ENCODE data around the gene PPL.

Gene PPL

DNA sequence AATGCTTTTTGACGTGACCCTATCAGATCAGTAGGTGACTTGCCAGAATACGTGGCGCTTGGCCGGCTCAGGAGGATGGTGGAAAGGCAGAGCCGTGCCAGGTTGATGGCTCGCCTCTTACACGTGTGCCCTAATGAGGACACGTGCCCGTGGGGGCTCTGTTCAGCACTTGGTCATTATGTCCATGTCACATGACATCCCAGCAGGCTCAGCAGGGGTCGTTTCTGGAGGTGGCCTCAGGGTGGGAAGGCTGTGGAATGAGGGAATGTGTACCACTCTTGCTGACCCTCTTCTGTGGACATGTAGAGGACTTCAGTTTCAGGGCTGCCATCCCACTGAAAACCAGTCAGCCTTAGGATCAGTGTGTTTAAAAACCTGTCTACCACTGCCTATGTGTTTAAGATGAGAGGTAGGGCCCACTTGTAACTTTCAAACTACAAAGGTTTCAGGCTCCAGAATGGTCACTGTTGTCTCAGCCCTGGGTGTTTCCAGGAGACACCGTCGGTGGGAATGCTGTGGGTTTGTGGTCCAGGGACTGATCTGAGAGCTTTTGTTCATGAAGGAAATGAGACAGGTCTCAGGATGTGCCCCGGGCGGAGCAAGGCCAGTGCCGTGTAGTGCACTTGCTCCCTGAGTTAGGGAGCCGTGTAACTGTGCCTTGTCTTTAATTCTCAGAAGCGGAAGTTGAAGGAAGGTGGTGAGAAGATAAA, 77.6 kb downstream of the PPL start:
- DNase-seq, result no peak

DNA sequence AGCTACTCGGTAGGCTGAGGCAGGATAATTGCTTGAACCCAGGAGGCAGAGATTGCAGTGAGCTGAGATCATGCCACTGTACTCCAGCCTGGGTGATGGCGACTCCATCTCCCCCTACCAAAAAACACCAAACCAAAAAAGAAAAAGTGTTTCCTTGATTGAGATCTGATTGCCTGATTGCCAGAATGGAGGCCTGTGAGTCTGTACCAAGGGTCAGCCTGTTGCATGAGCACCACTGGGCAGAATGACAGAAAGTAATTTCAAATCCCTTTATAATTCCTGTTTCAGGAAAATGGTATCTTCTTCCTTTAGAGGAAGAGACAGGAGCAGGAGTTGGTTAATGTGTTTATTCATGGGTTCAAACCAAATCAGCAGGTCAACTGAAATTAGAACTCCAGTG, 81.1 kb downstream of the PPL start:
- no peak for DNase-seq

DNA sequence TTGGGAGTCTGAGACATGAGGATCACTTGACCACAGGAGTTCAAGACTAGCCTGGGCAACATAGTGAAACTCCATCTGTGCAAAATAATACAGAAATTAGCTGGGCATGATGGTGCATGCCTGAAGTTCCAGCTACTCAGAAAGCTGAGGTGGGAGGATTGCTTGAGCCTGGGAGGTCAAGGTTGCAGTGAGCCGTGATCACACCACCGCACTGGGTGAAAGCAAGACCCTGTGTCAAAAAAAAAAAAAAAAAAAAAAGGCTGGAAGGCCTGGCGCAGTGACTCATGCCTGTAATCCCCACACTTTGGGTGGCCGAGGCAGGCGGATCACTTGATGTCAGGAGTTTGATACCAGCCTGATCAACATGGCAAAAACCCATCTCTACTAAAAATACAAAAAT, 81.6 kb downstream of the PPL start:
- no peak for DNase-seq

DNA sequence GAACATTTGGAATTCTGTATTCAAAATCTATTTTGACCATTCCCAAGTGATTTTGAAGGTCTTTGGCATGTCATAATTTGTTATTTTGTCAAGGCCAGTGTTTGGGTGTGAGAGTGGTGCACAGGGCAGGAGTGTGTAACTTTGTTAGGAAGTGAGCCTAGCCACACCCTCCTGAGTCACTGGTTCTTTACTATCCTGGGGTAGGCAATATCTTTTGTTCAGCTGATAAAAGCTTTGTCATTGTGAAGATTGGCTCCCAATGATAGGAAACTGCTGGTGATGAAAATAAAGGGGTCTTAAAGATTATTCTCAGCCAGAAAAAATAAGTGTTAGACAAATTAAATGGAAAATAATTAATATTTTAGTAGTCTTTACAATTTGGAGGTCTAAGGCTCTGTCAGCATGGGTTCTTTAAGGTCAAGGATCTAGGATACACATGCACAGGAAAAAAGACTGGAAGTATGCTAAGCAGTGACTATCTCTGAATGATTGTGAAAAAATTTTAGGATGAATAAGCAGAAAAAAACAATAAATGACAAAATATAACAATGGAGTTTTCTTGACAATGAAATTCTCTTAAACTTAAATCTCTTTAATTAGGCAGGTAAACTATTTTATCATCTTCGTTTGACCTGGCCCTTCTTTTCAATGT, 84.6 kb downstream of the PPL start:
- DNase-seq, result no peak

DNA sequence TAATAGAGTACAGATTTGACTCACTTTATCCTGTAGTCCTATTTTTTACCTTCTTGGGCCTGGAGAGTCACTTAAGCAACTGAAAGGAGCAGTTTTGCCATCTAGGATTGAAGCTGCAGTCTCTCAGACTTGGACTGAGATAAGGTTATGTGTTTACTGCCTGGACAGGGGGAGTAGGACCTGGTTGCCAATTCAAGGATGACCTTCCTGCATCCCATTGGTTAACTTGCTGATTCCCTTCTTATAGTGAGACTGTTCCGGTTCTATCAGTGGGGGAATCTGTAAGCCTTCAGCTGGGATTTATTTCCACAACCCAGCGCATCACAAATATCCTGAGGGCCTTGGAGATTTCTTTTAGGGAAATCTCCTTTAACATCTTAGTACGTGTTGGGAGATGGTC, 86.7 kb downstream of the PPL start:
- no peak for DNase-seq

DNA sequence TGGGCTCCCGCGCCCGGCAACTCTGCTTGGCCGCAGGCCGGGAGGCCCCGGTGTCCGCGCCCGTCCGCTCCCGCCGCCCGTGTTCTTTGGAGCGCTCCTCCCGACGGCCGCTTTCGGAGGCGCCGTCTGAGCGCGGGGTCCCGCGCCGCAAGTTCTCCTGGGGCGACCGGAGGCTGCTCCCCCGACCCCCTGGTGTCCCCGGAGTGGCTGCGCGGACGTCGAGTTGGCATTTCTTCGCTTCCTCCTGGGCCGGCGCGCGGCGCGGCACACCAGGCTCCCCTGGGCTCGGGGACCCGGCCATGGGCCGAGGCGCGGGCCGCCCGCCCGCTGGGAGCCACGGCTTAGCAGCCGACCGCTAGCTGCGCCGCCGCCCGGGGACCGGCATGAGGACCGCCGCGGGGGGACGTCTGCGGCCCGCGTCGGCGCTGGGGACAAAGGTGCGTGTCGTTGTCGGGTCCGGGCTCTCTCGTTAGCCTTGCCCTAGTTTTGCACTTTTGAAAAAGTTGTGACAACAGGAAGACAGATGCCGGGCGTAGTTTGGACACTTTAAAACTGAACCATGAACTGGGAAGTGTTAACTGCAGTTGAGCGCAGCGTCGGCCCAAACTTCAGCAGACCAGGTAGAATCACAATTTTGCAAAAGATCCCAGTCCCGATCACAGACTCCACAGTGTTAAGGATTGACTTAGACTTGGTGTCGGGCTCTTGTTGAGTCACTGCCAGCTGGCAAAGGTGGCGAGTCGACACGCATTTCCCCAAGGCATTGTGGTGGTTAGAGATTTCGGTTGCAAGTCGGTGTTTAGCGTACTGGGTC, 89.0 kb downstream of the PPL start:
- DNase-seq, result no peak

DNA sequence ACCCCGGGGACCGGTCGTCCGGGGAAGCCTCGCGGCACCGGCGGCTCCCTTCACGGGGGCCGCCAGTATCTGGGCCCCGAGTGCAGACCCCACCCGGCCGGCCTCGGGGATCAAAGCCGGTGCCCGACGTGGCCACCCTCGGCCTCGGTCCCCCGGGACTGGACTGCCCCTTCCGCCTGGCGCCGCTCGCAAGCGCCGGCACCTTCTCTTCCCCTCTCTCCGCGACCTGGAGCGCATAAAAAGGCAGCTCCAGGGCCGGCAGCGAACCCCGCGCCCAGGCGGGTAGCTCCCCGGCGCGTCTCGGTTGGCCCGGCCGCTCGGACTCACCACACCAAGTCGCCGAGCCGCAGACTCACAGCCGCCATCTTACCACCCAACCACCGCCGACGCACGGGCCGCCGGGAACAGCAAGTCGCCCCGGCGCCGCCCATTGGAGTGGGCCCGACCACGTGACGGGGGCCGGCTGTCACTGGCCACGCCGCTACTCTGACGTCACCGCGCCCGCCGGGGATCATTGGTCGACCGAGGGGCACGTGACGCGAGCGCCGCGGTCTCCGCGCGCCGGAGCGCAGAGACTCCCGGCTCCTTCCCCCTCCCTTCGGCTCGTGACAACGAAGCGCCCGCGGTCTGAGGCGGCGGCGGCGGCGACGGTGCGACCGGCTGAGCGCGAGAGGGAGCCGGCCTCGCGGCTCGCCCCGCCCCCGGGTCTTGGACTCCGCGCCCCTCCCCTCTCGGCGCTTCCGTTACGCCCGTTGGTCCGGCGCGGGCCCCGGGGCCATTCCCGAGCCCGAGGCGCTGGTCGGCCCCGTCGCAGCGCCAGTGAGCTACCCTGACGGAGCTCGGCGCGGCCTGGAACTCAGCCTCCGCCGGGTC, 89.8 kb downstream of the PPL start, which contains the start of the genes GLYR1 and UBN1:
GLYR1 (minus strand) TSS at position 388 of the 873 bp plus-strand sequence; CDS start at position 365, 23 bp downstream.
UBN1 (plus strand) TSS at position 581 of the 873 bp plus-strand sequence. CDS start 5,437 bp downstream, outside the sequence.
- DNase-seq, result peak; percentile 87

DNA sequence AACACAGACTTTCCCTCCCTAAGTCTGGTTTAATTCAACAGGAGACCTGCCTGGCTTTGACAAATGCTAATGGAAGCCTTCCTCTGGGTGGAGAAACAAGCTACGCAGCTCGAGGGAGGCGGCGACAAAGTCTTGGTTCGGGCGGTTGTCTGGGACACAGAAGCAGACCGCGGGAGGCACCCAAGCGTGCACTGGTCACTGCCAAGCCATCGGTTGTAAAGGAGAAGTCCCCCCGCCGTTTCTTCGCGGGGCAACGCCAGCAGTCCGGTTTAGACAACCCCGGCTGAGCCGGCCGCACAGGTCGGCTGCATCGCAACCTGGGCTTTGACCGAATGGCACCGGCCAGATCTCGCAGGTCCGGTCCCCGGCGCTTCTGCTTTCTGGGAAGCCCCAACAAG, 90.4 kb downstream of the PPL start:
- DNase-seq, result no peak

DNA sequence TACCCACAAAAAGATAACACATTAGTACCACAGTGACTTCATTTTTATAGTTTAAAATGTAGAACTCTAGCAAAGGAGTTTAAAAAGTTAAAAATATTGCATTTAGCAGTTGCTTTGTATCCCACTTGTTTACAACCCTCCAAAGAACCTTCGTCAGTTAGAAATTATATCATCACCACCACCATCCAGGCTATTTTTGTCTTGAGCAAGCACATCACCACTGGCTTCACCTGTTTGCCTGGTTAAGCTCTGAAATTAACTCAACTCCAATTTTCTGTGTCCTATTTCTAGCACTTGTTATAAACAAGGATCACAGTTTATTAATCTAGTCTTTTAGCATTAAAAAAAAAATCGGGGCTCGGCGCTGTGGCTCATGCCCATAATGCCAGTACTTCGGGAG, 96.0 kb downstream of the PPL start:
- no peak for DNase-seq

DNA sequence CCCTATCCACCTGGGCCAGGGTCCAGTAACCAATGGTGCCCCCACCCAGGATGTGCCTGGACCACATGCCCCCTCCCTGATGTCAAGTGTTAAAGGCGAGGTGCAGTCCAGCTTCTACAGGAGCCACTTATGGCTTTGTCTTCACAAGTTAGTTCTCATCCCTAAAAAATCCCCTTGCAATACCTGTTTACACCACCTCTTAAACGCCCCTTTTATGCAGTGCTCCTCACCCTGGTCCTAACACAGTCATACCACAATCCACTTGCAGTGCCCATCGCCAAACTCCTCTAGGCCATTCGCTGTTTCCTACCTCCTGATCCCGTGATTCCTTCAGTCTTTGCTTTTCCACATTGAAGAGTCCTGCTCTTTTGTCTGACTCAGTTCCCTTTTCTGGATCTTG, 97.0 kb downstream of the PPL start:
- DNase-seq, result no peak

DNA sequence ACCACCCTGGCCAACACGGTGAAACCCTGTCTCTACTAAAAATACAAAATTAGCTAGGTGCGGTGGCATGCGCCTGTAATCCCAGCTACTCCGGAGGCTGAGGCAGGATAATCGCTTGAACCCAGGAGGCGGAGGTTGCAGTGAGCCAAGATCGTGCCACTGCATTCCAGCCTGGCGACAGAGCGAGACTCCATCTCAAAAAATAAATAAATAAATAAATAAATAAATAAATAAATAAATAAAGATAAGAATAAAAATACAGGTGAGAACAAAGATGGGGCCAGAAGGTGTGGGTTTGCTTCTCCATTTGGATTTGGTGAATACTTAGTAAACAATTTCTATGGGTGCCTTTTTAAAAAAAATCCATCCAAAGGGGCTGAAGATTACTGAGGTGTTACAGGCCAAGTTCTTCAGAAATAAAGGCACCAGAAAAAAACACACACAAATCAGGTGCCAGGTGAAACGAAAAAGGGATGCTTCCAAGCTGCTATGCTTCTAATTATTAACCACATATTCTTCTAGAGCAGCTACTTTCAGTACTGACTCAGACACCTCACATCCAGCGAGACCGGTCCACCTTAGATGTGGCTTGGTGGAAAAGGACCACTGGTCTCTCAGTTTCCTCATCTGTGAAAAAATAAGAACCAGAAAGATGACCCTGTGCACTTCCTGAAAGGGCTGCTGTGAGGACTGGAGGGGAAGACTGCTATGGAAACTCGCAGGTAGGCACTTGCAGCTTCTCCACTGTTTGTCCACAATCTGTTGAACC, 99.0 kb downstream of the PPL start:
- DNase-seq, result no peak

DNA sequence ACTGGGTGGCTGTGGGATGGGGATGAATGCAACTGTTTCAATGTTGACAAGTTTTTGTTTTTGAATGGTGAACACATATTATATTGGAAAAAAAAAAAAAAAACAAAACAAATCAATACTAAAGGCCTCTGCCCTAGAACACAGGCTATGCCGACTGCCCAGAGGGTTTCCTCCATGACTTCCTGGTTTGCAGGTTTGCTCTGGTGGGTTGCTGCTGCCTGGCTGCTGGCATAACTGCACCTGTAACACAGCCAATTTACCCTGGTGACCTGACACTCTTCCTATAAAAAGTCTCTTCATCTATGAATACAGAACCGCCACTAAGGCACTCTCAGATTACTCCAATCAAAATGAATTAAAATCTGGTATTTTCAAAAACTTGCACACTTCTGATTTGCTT, 100.2 kb downstream of the PPL start:
- no peak for DNase-seq

DNA sequence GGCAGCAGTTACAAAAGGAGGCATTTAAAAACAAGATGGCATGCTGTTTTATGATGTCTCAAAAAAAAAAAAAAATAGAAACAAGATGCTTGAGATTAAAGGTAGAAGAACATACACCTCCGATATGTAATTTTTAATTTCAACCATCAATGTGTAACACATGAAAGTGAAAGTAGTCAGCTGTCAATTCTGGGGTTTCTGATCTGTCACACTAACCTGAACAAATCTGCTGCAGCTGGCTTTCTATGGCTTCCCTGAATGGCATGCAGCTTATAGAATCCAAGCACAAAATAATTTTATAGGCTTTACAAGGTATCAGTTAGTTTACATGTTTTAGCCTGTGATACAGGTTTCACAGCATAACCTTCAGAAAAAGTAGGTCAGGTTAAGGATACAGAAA, 103.4 kb downstream of the PPL start:
- DNase-seq, result no peak

DNA sequence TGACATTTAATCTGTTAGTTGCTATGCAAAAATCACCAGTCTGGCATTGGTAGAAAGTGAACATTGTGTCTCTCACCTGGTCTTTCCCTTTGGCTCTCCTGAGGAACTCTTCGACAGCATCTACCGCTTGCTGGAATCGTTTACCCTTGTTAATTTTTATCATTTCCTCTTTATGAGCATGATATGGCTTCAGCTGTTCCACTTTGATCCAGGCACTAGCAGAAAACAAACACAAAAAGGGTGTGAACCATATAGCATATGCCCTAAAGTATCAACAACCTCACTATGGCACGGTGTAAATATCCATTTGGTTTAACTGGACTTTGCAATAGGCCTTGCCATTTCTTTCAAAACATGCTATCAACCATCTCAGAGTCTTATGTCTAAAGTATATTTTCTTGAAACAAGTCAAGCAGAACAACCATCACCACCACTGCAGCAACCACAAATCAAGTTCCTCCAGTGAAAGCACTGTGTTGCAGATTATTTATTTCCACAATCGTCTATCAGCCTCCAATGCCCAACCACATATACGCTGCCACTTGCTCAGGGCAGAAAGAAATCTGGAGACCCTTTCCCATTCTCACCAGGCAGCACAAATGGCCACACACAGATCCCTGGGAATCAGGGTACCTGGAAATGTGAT, 104.1 kb downstream of the PPL start:
- no peak for DNase-seq

Data from NCI-H2081 treated with DMSO at 0.1 percent for 48 hours (cell line).